SH-SY5Y (cell line): Measurements from ENCODE around the gene CAGE1.

Experiments used
- GATA2 ChIP-seq: IDR thresholded peaks from 2 replicates; pipeline ENCODE4 v1.6.1; 2011; ENCODE audit warnings: mild to moderate bottlenecking, low read depth, low read length
- GATA3 ChIP-seq: IDR thresholded peaks from 2 replicates; pipeline ENCODE4 v1.6.1; 2011; ENCODE audit warnings: low read depth, mild to moderate bottlenecking, low read length, moderate library complexity

Gene CAGE1

DNA sequence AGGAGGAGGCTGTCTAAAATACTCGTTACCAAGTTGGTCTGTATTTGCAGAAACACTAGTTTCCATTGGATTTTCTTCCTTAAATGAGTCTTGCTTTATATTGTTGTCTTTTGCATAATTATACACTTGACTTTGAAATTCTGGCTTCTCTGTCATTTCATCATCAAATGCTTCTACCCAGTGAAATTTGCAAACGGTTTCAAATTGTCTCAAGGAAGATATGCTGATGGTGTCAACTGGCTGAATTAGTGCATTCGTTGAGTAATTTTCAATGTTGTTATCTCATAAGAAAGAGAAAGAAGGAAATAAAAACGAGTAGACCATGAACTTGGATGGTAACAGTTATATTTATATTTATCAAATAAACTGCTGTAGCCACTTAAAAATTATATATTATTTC, 10.8 kb downstream of the CAGE1 start:
- TF ChIP-seq GATA3: no peak
- TF ChIP-seq GATA2: no peak

GRCh38 chr6:7377961-7378360, 11.6 kb downstream of the CAGE1 start:
- TF ChIP-seq GATA2: no peak
- no peak for TF ChIP-seq GATA3

DNA sequence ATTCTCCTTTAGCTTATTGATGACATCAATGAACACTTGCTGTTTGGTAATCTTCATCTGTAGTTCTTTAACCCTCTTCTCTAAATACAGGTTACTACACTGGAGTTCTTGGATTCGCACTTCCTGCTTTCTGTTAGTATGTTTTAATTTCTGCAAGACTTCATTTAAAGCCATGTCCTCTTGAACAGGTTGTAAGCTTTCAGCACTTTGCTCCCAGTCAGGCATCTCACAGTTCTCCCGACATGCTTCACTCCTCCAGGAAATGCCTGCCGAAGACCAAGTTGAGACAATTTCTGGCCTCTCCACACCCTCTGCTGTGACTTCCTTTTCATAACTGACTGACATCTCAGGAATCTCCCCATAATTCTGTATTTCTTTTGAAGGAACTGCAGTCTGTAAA, 15.8 kb downstream of the CAGE1 start:
- no peak for TF ChIP-seq GATA2

DNA sequence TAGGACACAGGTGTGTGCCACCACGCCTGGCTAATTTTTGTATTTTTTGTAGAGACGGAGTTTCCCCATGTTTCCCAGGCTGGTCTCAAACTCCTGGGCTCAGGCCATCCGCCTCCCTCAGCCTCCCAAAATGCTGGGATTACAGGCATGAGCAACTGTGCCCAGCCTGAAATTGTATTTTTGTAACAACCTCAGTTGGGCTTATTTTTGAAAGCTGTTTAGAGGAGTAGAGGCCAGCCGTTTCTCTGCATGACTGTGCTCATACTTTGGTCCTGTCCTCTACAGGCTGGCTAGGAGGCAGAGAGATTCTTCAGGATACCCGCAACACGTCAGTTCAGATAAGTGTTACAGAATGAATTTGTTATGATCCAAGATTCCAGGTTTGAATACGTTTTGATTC, 22.1 kb downstream of the CAGE1 start:
- TF ChIP-seq GATA3 (no peak), GATA2 (no peak)

DNA sequence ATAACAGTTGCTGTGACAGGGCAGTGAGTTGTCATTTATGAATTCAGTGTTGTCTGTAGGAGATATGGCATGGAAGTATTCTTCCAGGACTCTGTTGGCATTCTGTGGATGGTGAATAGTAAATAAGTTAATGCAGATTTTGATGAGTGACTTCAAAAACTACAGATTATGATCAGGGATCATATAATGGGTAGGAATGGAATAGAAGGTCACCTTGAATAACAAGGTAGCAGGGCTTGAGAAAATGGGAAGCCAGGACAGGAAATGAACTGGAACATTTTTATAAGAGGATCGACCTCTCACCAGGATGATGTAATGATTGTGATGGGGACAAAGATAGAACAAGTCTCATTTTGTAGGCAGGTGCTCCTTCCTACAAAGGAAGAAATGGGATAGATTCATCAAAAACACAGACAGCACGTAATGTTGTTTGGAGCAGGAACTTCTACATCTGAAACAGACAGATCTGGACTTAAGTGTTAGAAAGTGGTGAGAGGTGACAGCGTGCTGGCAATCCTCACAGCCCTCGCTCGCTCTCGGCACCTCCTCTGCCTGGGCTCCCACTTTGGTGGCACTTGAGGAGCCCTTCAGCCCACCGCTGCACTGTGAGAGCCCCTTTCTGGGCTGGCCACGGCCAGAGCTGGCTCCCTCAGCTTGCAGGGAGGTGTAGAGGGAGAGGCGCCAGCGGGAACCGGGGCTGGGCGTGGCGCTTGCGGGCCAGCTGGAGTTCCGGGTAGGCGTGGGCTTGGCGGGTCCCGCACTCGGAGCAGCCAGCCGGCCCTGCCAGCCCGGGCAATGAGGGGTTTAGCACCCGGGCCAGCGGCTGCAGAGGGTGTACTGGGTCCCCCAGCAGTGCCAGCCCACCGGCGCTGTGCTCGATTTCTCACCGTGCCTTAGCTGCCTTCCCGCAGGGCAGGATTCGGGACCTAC, 45.7 kb downstream of the CAGE1 start:
- no peak for TF ChIP-seq GATA2
- TF ChIP-seq GATA3: no peak

DNA sequence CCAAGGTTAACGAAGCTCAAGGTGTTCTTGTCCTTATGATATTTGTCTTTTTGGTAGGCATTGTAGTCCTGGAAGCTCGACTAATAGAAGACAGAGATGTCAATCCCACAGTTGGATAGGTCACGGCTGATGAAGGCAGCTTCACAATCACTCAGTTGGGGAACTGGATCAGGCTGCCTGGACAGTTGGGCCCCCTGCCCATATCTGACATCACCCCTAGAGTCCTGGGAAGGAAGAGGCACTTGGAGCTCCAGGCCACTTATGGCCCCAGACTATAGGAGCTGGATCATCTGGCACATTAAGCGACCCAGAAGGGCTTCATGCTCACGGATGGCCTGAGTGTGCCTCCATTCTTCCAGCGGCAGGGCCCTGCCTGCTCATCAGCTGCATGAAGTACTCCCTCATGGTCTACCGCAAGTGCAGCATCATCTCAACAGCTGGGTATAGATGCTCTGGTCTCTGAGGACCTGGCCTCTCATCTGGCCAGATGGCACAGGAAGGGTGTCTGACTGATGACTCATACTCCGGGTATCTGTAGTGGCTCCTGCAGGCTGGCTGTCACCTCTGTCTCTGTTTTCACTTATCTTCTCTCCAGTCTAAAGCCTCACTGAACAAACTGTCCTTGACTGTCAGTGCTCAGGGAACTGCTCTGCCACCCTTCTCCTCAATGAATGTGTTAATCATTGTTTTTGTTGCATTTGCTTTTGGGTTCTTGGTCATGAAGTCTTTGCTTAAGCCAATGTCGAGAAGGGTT, 47.4 kb downstream of the CAGE1 start:
- peak; percentile 24; the same call in 1 of the 2 replicates for TF ChIP-seq GATA2
- no peak for TF ChIP-seq GATA3

- TF ChIP-seq GATA3: no peak
- no peak for TF ChIP-seq GATA2
Observed at GRCh38 chr6:7341271-7341670, 48.3 kb downstream of the CAGE1 start.

GRCh38 chr6:7338031-7338430, 51.5 kb downstream of the CAGE1 start:
- TF ChIP-seq GATA2: no peak
- no peak for TF ChIP-seq GATA3

- TF ChIP-seq GATA2 (no peak), GATA3 (no peak)
Observed at GRCh38 chr6:7335519-7335918, 54.0 kb downstream of the CAGE1 start.

GRCh38 chr6:7334685-7335084, 54.9 kb downstream of the CAGE1 start:
- TF ChIP-seq GATA2 (no peak), GATA3 (no peak)

DNA sequence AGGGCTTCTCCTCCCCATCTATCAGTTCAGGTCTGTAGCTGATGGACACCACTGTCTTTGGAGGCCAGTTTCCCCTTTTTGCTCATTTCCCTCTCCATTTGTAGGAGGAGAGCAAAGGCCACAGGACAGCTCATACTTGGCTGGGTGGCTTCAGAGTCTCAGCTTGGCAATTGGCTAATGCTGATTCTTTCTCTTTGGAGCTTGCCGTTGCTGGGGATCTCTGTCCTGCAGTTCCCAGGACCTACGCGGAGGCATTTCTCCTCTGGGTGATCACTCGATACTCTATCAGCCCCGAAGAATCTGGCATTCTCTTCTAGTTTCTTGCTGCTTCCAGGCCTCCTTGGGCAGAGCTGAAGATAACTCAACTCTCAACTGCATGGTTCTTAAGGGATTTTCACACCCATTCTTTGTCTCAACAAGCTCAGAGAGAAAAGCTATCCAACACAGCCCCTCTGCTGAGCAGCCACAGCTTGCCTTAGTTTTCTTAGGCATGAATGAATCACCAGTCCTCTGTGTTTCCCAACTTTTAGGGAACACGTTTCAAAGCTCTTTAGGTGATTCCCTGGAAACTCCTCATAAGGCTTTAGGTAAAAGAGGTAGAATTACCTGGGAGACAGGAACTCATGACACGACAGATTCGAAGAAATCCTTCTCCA, 57.3 kb downstream of the CAGE1 start:
- no peak for TF ChIP-seq GATA3
- no peak for TF ChIP-seq GATA2

GRCh38 chr6:7331452-7331851, 58.1 kb downstream of the CAGE1 start:
- TF ChIP-seq GATA2 (no peak), GATA3 (no peak)

DNA sequence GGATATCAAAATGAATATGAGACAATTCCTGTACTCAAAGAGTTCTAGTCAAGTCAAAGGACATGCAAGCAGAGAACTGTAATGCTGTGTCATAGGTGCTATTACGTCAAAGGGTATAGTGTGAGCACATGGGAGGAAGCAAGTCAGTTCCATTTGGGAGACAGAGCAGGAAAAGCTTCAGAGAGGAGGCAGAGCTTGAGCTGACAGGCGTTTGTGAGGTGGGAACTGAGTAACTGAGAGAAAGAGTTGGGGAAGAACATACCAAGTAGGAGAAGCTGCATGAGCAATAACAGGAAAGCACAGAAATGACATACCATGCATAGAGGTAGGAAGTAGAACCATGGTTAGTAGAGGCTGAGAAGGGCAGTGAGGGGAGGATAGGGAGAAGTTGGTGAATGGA, 61.3 kb downstream of the CAGE1 start:
- no peak for TF ChIP-seq GATA2
- TF ChIP-seq GATA3: no peak

DNA sequence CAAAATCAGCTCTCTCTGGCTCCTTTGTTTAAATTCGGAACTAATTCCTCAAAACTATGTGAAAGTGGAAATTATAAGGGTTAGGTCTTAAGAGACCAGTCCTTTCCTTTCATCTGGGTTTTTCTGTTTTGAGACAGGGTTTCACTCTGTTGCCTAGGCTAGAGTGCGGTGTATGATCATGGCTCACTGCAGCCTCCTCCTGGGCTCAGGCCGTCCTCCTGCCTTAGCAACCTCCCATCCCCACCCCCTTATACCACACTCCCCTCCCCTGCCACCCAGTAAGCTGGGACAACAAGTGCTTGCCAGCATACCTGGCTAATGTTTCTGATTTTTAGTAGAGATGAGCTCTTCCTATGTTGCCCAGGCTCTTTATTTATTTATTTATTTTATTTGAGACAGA, 63.8 kb downstream of the CAGE1 start:
- TF ChIP-seq GATA2: no peak
- no peak for TF ChIP-seq GATA3
